CD14-positive monocyte (primary cell): ENCODE measurements around the gene APOBEC3F. TPM values are rescaled to one million over a fixed set of nuclear protein-coding genes. Genes with fewer than 3 reads are reported as not detected.
"Not testable (repeated sequence)": the region's sequence is repeated elsewhere in the genome, so short reads cannot be mapped to it uniquely, and the experiment has no call there.

Experiments used
- DNase-seq, 3 donors: peaks; one replicate each; pipeline ENCODE4 v3.0.0-alpha.2; 2011 to 2022
- H2AFZ ChIP-seq: 2 replicates; pipeline ENCODE4 v1.6.0; 2012; ENCODE audit warnings: mild to moderate bottlenecking, low read depth, low read length, inconsistent platforms; ENCODE audit not compliant: insufficient read depth, poor library complexity, severe bottlenecking
- H3K27ac ChIP-seq, 2 donors: 1 replicate in 1 of 2; 2 replicates in 1 of 2; pipeline ENCODE4 v1.5.1; 2012 to 2013; ENCODE audit warnings: low read length in 2 of 2, control low read depth in 1 of 2, inconsistent platforms in 1 of 2, low read depth in 1 of 2, mild to moderate bottlenecking in 1 of 2
- H3K27me3 ChIP-seq, 2 donors: one replicate each; pipeline versions ENCODE4 v1.6.0 to v1.6.1; 2011 to 2013; ENCODE audit warnings: low read length in 2 of 2; ENCODE audit not compliant: control insufficient read depth in 2 of 2, insufficient read depth in 2 of 2
- H3K36me3 ChIP-seq, 2 donors: replicated peaks in 1 of 2; 1 replicate in 1 of 2; 2 replicates in 1 of 2; pipeline versions ENCODE4 v1.5.1 to v1.6.1; 2012 to 2013; ENCODE audit warnings: low read length in 2 of 2, control low read depth in 1 of 2, inconsistent platforms in 1 of 2, mild to moderate bottlenecking in 1 of 2; ENCODE audit not compliant: insufficient read depth in 2 of 2, control insufficient read depth in 1 of 2
- H3K4me1 ChIP-seq, 2 donors: 1 replicate in 1 of 2; 2 replicates in 1 of 2; pipeline versions ENCODE4 v1.5.1 to v1.6.1; 2012 to 2013; ENCODE audit warnings: low read length in 2 of 2, control low read depth in 1 of 2, inconsistent platforms in 1 of 2, mild to moderate bottlenecking in 1 of 2, moderate library complexity in 1 of 2; ENCODE audit not compliant: insufficient read depth in 2 of 2, control insufficient read depth in 1 of 2
- H3K4me2 ChIP-seq: replicated peaks from 2 replicates; pipeline ENCODE3; 2012; ENCODE audit warnings: low read length, moderate library complexity, mild to moderate bottlenecking; ENCODE audit not compliant: poor library complexity, severe bottlenecking; ENCODE audit errors: extremely low read depth
- H3K4me3 ChIP-seq, 3 experiments: fragments of 200-600 bp in 1 of 3; sonication (generic) in 1 of 3; replicated peaks in 1 of 3; 1 replicate in 2 of 3; 2 replicates in 1 of 3; pipeline ENCODE4 v1.5.1; 2011 to 2013; ENCODE audit warnings: low read length in 3 of 3, mild to moderate bottlenecking in 3 of 3, control low read depth in 2 of 3, low read depth in 2 of 3, inconsistent platforms in 1 of 3, moderate library complexity in 1 of 3
- H3K79me2 ChIP-seq: 2 replicates; pipeline ENCODE4 v1.6.0; 2012; ENCODE audit warnings: mild to moderate bottlenecking, control low read depth, inconsistent platforms, low read length, moderate library complexity; ENCODE audit not compliant: insufficient read depth
- H3K9ac ChIP-seq: 2 replicates; pipeline ENCODE4 v1.6.0; 2017; ENCODE audit warnings: low read length, mild to moderate bottlenecking; ENCODE audit not compliant: insufficient read depth, poor library complexity, severe bottlenecking
- H3K9me3 ChIP-seq, 2 donors: replicated peaks in 1 of 2; 1 replicate in 1 of 2; 2 replicates in 1 of 2; pipeline versions ENCODE4 v1.5.1 to v1.6.1; 2012 to 2013; ENCODE audit warnings: low read length in 2 of 2, control low read depth in 1 of 2; ENCODE audit not compliant: control insufficient read depth in 1 of 2, insufficient read depth in 1 of 2
- H4K20me1 ChIP-seq: 2 replicates; pipeline ENCODE4 v1.6.0; 2012; ENCODE audit warnings: mild to moderate bottlenecking, low read length, control low read depth, moderate library complexity; ENCODE audit not compliant: insufficient read depth
- H3K27ac Mint-ChIP-seq, 7 donors: one replicate each; pipeline ENCODE4 v1.8.0; 2020; ENCODE audit warnings: mild to moderate bottlenecking in 7 of 7, mixed read lengths in 7 of 7, moderate library complexity in 6 of 7, inconsistent platforms in 2 of 7
- H3K27me3 Mint-ChIP-seq, 3 donors: one replicate each; pipeline ENCODE4 v1.8.0; 2021 to 2022; ENCODE audit warnings: low read depth in 3 of 3, mild to moderate bottlenecking in 3 of 3, mixed read lengths in 3 of 3, moderate library complexity in 3 of 3, inconsistent platforms in 1 of 3
- H3K36me3 Mint-ChIP-seq, 2 donors: one replicate each; pipeline ENCODE4 v1.8.0; 2020; ENCODE audit warnings: mixed read lengths in 2 of 2, inconsistent platforms in 1 of 2, mild to moderate bottlenecking in 1 of 2
- H3K4me1 Mint-ChIP-seq: one replicate; pipeline ENCODE4 v1.8.0; 2020; ENCODE audit warnings: mild to moderate bottlenecking, mixed read lengths
- H3K4me3 Mint-ChIP-seq, 2 donors: one replicate each; pipeline ENCODE4 v1.8.0; 2020; ENCODE audit warnings: mild to moderate bottlenecking in 2 of 2, mixed read lengths in 2 of 2, moderate library complexity in 1 of 2
- H3K9me3 Mint-ChIP-seq, 7 donors: one replicate each; pipeline ENCODE4 v1.8.0; 2020 to 2022; ENCODE audit warnings: mixed read lengths in 7 of 7, mild to moderate bottlenecking in 6 of 7, moderate library complexity in 6 of 7, inconsistent platforms in 2 of 7
- WGBS: methylation state at CpG from one replicate; pipeline ENCODE4 v1.1.5; 2013; ENCODE audit warnings: missing lambda C conversion rate; ENCODE audit not compliant: insufficient coverage; 5-methylcytosine and 5-hydroxymethylcytosine counted together
- intact Hi-C, 2 donors: fragments of 100-400 bp; cut with micrococcal nuclease; formaldehyde crosslinking; loops; one replicate each; pipeline versions ENCODE4 v1.15.0 to v1.15.1; 2023
- polyA plus RNA-seq, 3 donors: library from polyadenylated mRNA; depleted of rRNA in 1 of 3; unstranded in 2 of 3; stranded (reverse) in 1 of 3; fragments of 300-500 nt in 2 of 3; fragments of >200 nt in 1 of 3; fragmentation: Illumina TruSeq in 2 of 3; gene quantifications; 1 replicate in 2 of 3; 2 replicates in 1 of 3; pipeline ENCODE4 v1.2.3, GENCODE V29; 2012 to 2021
- TF ChIP-seq, protein P1 (sequence below): fragments of 200-600 bp; IDR thresholded peaks from one replicate; pipeline ENCODE4 v1.8.0; 2022; ENCODE audit warnings: antibody characterized with exemption, mild to moderate bottlenecking

Gene APOBEC3F
- polyA plus RNA-seq, 3 donors = 4.1 to 8.0 (median 4.4) TPM

DNA sequence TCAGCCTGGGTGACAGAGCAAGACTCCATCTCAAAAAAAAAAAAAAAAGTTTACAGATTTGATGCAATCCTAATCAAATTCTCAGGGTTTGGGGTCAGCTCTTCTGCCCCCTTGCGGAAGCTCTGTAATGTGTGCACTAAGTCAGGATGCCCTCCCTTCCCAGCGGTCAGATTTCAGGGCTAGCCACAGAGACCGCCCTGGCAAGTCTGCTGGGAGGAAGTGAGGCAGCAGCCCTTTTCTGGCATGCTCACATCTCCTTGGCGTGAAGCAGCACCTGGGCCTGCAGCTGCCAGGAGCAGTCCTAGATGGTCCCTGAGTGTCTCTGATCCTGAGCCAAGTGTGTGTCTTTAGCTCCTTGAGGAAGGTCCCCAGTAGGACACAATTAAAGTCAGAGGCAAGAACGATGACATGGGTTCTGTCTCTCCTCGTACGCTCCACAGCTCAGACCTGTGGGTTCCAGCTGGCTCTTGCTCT, 37.5 kb upstream of the APOBEC3F start:
- TF ChIP-seq, protein P1, sequence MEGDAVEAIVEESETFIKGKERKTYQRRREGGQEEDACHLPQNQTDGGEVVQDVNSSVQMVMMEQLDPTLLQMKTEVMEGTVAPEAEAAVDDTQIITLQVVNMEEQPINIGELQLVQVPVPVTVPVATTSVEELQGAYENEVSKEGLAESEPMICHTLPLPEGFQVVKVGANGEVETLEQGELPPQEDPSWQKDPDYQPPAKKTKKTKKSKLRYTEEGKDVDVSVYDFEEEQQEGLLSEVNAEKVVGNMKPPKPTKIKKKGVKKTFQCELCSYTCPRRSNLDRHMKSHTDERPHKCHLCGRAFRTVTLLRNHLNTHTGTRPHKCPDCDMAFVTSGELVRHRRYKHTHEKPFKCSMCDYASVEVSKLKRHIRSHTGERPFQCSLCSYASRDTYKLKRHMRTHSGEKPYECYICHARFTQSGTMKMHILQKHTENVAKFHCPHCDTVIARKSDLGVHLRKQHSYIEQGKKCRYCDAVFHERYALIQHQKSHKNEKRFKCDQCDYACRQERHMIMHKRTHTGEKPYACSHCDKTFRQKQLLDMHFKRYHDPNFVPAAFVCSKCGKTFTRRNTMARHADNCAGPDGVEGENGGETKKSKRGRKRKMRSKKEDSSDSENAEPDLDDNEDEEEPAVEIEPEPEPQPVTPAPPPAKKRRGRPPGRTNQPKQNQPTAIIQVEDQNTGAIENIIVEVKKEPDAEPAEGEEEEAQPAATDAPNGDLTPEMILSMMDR = peak; percentile 70
- Histone ChIP-seq H3K9ac (no peak overlapping the region), H3K36me3 (no peaks in the 10 kb centered on the region), H3K79me2 (no peaks in the 10 kb centered on the region), H4K20me1 (no peaks in the 10 kb centered on the region), H3K4me2 (no peak overlapping the region), H2AFZ (no peak overlapping the region), H3K9me3 (peaks cover 0 to under 1% of the 10 kb centered on the region in 2 donors), H3K27me3 (no peaks in the 10 kb centered on the region), H3K27ac (no peak overlapping the region), H3K4me3 (no peak overlapping the region), H3K4me1 (peaks cover 8 to 10% of the 10 kb centered on the region in 2 donors)
- intact Hi-C loops = loop anchor here (1.0 to 10.0 kb wide), 5 partner anchors 76 to 134 kb away; partner anchors contain the start of gene CBX6 (in 1 of the 2)
- Mint-ChIP-seq H3K9me3 (peaks cover 0 to 8% (median 3%) of the 10 kb centered on the region in 7 donors), H3K27me3 (peaks cover 13 to 20% (median 14%) of the 10 kb centered on the region in 3 donors), H3K36me3 (no peaks in the 10 kb centered on the region), H3K27ac (peak overlapping the region in 4 of 7 donors; percentile 13 to 79 (median 43)), H3K4me1 (peaks cover 14% of the 10 kb centered on the region), H3K4me3 (no peak overlapping the region)
- DNase-seq = peak; percentile 82 to 86 (median 86)
- 20% methylated on average over 7 of the region's 7 CpGs for WGBS

DNA sequence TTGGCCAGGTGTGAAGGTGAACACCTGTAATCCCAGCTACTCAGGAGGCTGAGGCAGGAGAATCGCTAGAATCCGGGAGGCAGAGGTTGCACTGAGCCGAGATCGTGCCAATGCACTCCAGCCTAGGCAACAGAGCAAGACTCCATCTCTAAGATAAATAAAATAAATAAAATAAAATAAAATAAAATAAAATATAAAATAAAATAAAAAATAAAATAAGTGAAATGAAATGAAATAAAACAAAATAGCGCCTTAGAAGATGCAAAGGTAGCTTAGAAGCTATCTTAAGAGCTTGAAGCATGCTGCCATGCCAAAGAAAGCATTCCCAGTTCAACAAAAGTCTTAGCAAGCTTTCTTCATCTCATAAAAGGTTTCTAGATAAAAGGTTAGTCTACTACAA, 33.5 kb upstream of the APOBEC3F start:
- Histone ChIP-seq H3K9me3 (no peaks in the 10 kb centered on the region), H3K27me3 (no peaks in the 10 kb centered on the region), H3K36me3 (no peaks in the 10 kb centered on the region), H2AFZ (no peak overlapping the region), H3K4me2 (no peak overlapping the region), H3K79me2 (no peaks in the 10 kb centered on the region), H3K9ac (no peak overlapping the region), H3K4me1 (peaks cover 10 to 13% of the 10 kb centered on the region in 2 donors), H4K20me1 (no peaks in the 10 kb centered on the region), H3K27ac (no peak overlapping the region), H3K4me3 (no peak overlapping the region)
- no peaks in the 10 kb centered on the region for H3K36me3 Mint-ChIP-seq
- peaks cover 16% of the 10 kb centered on the region for H3K4me1 Mint-ChIP-seq
- intact Hi-C loops = loop anchor here in 1 of 2 donors (10.0 kb wide), 2 partner anchors 118 to 132 kb away; partner anchors contain the start of gene CBX6
- no peak for DNase-seq
- no peak overlapping the region for H3K4me3 Mint-ChIP-seq
- TF ChIP-seq, protein P1 = no peak
- peaks cover 0 to 3% (median 0%) of the 10 kb centered on the region in 7 donors for H3K9me3 Mint-ChIP-seq
- peaks cover 1 to 8% (median 3%) of the 10 kb centered on the region in 3 donors for H3K27me3 Mint-ChIP-seq
- H3K27ac Mint-ChIP-seq = no peak overlapping the region
- WGBS = no CpG with 5 or more reads among the region's 5 CpGs

DNA sequence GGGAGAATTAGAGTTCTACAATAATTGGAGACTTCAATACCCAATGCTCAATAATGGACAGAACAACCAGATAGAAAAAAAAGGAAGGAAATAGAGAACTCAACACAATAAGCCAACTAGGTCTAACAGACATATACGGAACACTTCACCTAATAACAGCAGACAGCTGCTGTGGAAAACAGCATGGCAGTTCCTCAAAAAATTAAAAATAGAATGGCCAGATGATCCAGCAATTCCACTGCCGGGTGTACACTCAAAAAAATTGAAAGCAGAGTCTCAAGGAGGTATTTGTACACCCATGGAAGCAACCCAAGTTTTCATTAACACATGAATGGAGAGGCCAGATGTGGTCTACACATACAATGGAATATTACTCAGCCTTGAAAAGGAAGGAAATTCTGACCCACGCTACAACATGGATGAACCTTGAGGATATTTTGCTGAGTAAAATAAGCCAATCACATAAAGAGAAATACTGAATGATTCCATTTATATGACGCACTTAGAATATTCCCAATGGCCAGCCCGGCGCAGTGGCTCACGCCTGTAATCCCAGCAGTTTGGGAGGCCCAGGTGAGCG, 32.3 kb upstream of the APOBEC3F start:
- H3K27ac ChIP-seq, H3K4me3 ChIP-seq, H3K27me3 ChIP-seq, H3K79me2 ChIP-seq, H3K9me3 ChIP-seq, H3K4me2 ChIP-seq, H3K36me3 ChIP-seq, H3K4me1 Mint-ChIP-seq, H3K27me3 Mint-ChIP-seq, DNase-seq, H2AFZ ChIP-seq, H3K9ac ChIP-seq, H4K20me1 ChIP-seq, H3K4me1 ChIP-seq, H3K4me3 Mint-ChIP-seq, H3K9me3 Mint-ChIP-seq, H3K36me3 Mint-ChIP-seq: not testable (repeated sequence)
- peak overlapping the region in 1 of 7 donors; percentile 61 for H3K27ac Mint-ChIP-seq
- intact Hi-C loops = loop anchor here in 1 of 2 donors (10.0 kb wide), 2 partner anchors 116 to 134 kb away; partner anchors contain the start of gene CBX6
- 50% methylated on average over 2 of the region's 8 CpGs for WGBS
